Mammary epithelial cell (primary cell): ENCODE data around the gene EPC1.

Source experiments
- EZH2 ChIP-seq: IDR thresholded peaks from 2 replicates; pipeline ENCODE4 v1.6.1; 2012; ENCODE audit warnings: low read length, inconsistent platforms, borderline replicate concordance
- TF ChIP-seq, protein P1 (sequence below), 2 donors: IDR thresholded peaks in 1 of 2; conservative IDR thresholded peaks in 1 of 2; 2 replicates each; pipeline ENCODE4 v1.5.1; 2011 to 2012; ENCODE audit warnings: inconsistent platforms in 2 of 2, low read length in 2 of 2, mild to moderate bottlenecking in 2 of 2, control low read depth in 1 of 2, low read depth in 1 of 2; ENCODE audit not compliant: insufficient read depth in 1 of 2; ENCODE audit errors: extremely low read depth in 1 of 2

DNA sequence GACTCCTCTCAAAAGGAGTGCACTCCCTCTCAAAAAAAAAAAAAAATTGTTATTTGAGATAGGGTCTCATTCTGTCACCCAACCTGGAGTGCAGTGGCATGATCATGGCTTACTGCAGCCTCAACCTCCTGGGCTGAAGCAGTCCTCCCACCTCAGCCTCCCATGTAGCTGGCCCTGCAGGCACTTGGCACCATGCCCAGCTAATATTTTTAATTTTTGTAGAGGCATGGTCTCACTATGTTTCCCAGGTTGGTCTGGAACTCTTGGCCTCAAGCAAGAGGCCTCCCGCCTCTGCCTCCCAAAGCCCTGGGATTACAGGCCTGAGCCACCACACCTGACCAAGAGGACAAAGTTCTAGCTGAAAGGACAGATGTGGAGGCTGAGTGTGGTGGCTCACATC, 120.3 kb downstream of the EPC1 start:
- TF ChIP-seq, protein P1, sequence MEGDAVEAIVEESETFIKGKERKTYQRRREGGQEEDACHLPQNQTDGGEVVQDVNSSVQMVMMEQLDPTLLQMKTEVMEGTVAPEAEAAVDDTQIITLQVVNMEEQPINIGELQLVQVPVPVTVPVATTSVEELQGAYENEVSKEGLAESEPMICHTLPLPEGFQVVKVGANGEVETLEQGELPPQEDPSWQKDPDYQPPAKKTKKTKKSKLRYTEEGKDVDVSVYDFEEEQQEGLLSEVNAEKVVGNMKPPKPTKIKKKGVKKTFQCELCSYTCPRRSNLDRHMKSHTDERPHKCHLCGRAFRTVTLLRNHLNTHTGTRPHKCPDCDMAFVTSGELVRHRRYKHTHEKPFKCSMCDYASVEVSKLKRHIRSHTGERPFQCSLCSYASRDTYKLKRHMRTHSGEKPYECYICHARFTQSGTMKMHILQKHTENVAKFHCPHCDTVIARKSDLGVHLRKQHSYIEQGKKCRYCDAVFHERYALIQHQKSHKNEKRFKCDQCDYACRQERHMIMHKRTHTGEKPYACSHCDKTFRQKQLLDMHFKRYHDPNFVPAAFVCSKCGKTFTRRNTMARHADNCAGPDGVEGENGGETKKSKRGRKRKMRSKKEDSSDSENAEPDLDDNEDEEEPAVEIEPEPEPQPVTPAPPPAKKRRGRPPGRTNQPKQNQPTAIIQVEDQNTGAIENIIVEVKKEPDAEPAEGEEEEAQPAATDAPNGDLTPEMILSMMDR (conservative IDR thresholded peaks at IDR 0.05 in 1 of 2, IDR thresholded peaks at IDR 0.05 in 1 of 2; ENCODE audit: extremely low read depth in 1 of 2, insufficient read depth in 1 of 2, low read depth in 1 of 2, low read length in 2 of 2), result no peak
- TF ChIP-seq EZH2, result no peak
